Stimulated activated CD8-positive, alpha-beta memory T cell treated with anti-CD3 and anti-CD28 coated beads, Interleukin-15, amount 100 ng/mL, for 4 hours (primary cell): ENCODE results near the gene MT1M.
A peak's percentile ranks its signal among the peaks of the same experiment; 100 is the strongest.
"Not testable (repeated sequence)": the region's sequence is repeated elsewhere in the genome, so short reads cannot be mapped to it uniquely, and the experiment has no call there.

ENCODE experiments used
- DNase-seq, 2 donors: peaks; one replicate each; pipeline ENCODE4 v3.0.0-alpha.2; 2020; ENCODE audit warnings: low read depth in 2 of 2

The MT1M gene

GRCh38 chr16:56674570-56674969 is 42.1 kb downstream of the MT1M start:
- DNase-seq: not testable (repeated sequence)

GRCh38 chr16:56675685-56676210 is 43.3 kb downstream of the MT1M start:
- peak; percentile 13 to 29 for DNase-seq

GRCh38 chr16:56677474-56677873 is 45.0 kb downstream of the MT1M start:
- DNase-seq: no peak

GRCh38 chr16:56679078-56679730 is 46.7 kb downstream of the MT1M start:
- no peak for DNase-seq

- DNase-seq: no peak
Measured at GRCh38 chr16:56679818-56680217, 47.4 kb downstream of the MT1M start.

- DNase-seq: peak; percentile 67 to 74
Measured at GRCh38 chr16:56681939-56682702, 49.7 kb downstream of the MT1M start, which contains the start of gene MT1X. TSS of gene MT1X (plus strand) at chr16:56682470. CDS start at chr16:56682541, 71 bp downstream.

GRCh38 chr16:56682703-56683397 is 50.4 kb downstream of the MT1M start:
- DNase-seq: no peak
